Spinal cord (tissue), 10 donors: Measurements from ENCODE around the gene OLFM1. TPM values are rescaled to one million over a fixed set of nuclear protein-coding genes. Genes with fewer than 3 reads are reported as not detected.

Experiments
- DNase-seq, 6 donors: peaks; one replicate each; pipeline versions ENCODE4 v3.0.0 to v3.0.0-alpha.2; 2013 to 2015; ENCODE audit warnings: low spot score in 6 of 6, low read depth in 4 of 6
- H3K27ac ChIP-seq: one replicate; pipeline ENCODE4 v1.5.1; 2013; ENCODE audit warnings: low read depth, low read length, control low read depth
- H3K27me3 ChIP-seq: one replicate; pipeline ENCODE4 v1.6.1; 2013; ENCODE audit warnings: low read length; ENCODE audit not compliant: control insufficient read depth, insufficient read depth
- H3K36me3 ChIP-seq: one replicate; pipeline ENCODE4 v1.6.1; 2013; ENCODE audit warnings: low read length; ENCODE audit not compliant: control insufficient read depth, insufficient read depth
- H3K4me1 ChIP-seq: one replicate; pipeline ENCODE4 v1.6.1; 2013; ENCODE audit warnings: low read length; ENCODE audit not compliant: control insufficient read depth, insufficient read depth
- H3K4me3 ChIP-seq: one replicate; pipeline ENCODE4 v1.5.1; 2013; ENCODE audit warnings: low read depth, low read length, control low read depth
- H3K9me3 ChIP-seq: one replicate; pipeline ENCODE4 v1.6.1; 2013; ENCODE audit warnings: low read length; ENCODE audit not compliant: control insufficient read depth, insufficient read depth
- WGBS: methylation state at CpG from one replicate; pipeline ENCODE4 v1.1.5; 2013; ENCODE audit warnings: missing lambda C conversion rate; ENCODE audit not compliant: insufficient coverage; 5-methylcytosine and 5-hydroxymethylcytosine counted together
- polyA plus RNA-seq, 2 donors: library from polyadenylated mRNA; unstranded; fragments of 120-200 nt; gene quantifications; one replicate each; pipeline ENCODE4 v1.2.1, GENCODE V29; 2013; ENCODE audit not compliant: insufficient read length in 2 of 2
- total RNA-seq, 2 donors: library from RNA; depleted of rRNA in 1 of 2; stranded (reverse); fragments of 120-200 nt in 1 of 2; fragments of >200 nt in 1 of 2; gene quantifications; one replicate each; pipeline versions ENCODE4 v1.2.3 to v1.2.4, GENCODE V29; 2013 to 2014
- donor health status: healthy.

OLFM1 gene
- total and polyA plus RNA-seq, 4 donors = 52.5 to 321 (median 205) TPM

GRCh38 chr9:135103001-135103446, 15.6 kb downstream of the OLFM1 start:
- Histone ChIP-seq H3K36me3 (peaks cover 76% of the 10 kb centered on the region), H3K9me3 (no peaks in the 10 kb centered on the region), H3K4me1 (peaks cover 7% of the 10 kb centered on the region), H3K4me3 (no peak overlapping the region), H3K27me3 (no peaks in the 10 kb centered on the region), H3K27ac (no peak overlapping the region)
- WGBS = 75% methylated on average over 9 of the region's 9 CpGs
- no peak for DNase-seq

- no peaks in the 10 kb centered on the region for H3K9me3 ChIP-seq
- H3K27ac ChIP-seq = no peak overlapping the region
- no peak overlapping the region for H3K4me3 ChIP-seq
- H3K27me3 ChIP-seq = peaks cover 2% of the 10 kb centered on the region
- peaks cover 11% of the 10 kb centered on the region for H3K4me1 ChIP-seq
- DNase-seq = no peak
- peaks cover 76% of the 10 kb centered on the region for H3K36me3 ChIP-seq
- WGBS = 84% methylated on average over 24 of the region's 28 CpGs
Measured at GRCh38 chr9:135103931-135104639, 16.6 kb downstream of the OLFM1 start.

GRCh38 chr9:135104761-135105160, 17.3 kb downstream of the OLFM1 start:
- Histone ChIP-seq H3K36me3 (peaks cover 79% of the 10 kb centered on the region), H3K4me1 (peaks cover 11% of the 10 kb centered on the region), H3K27ac (no peak overlapping the region), H3K27me3 (peaks cover 2% of the 10 kb centered on the region), H3K4me3 (no peak overlapping the region), H3K9me3 (no peaks in the 10 kb centered on the region)
- 83% methylated on average over 7 of the region's 12 CpGs for WGBS
- no peak for DNase-seq

GRCh38 chr9:135105211-135105745, 17.8 kb downstream of the OLFM1 start:
- H3K27ac ChIP-seq = no peak overlapping the region
- no peak for DNase-seq
- 83% methylated on average over 22 of the region's 31 CpGs for WGBS
- H3K9me3 ChIP-seq = no peaks in the 10 kb centered on the region
- no peak overlapping the region for H3K4me3 ChIP-seq
- peaks cover 11% of the 10 kb centered on the region for H3K4me1 ChIP-seq
- H3K36me3 ChIP-seq = peaks cover 79% of the 10 kb centered on the region
- H3K27me3 ChIP-seq = peaks cover 2% of the 10 kb centered on the region

GRCh38 chr9:135105938-135106491, 18.5 kb downstream of the OLFM1 start:
- H3K4me1 ChIP-seq = peaks cover 14% of the 10 kb centered on the region
- 72% methylated on average over 20 of the region's 21 CpGs for WGBS
- H3K4me3 ChIP-seq = no peak overlapping the region
- no peak overlapping the region for H3K27ac ChIP-seq
- DNase-seq = no peak
- H3K36me3 ChIP-seq = peaks cover 73% of the 10 kb centered on the region
- no peaks in the 10 kb centered on the region for H3K9me3 ChIP-seq
- peaks cover 2% of the 10 kb centered on the region for H3K27me3 ChIP-seq

- peaks cover 74% of the 10 kb centered on the region for H3K36me3 ChIP-seq
- 86% methylated on average over 28 of the region's 29 CpGs for WGBS
- H3K4me3 ChIP-seq = no peak overlapping the region
- peaks cover 14% of the 10 kb centered on the region for H3K4me1 ChIP-seq
- peaks cover 2% of the 10 kb centered on the region for H3K27me3 ChIP-seq
- H3K9me3 ChIP-seq = no peaks in the 10 kb centered on the region
- no peak for DNase-seq
- H3K27ac ChIP-seq = no peak overlapping the region
Measured at GRCh38 chr9:135106551-135107270, 19.2 kb downstream of the OLFM1 start.

- Histone ChIP-seq H3K27ac (no peak overlapping the region), H3K27me3 (peaks cover 2% of the 10 kb centered on the region), H3K36me3 (peaks cover 73% of the 10 kb centered on the region), H3K9me3 (no peaks in the 10 kb centered on the region), H3K4me3 (no peak overlapping the region), H3K4me1 (peaks cover 14% of the 10 kb centered on the region)
- DNase-seq = no peak
- WGBS = 22% methylated on average over 4 of the region's 10 CpGs
Measured at GRCh38 chr9:135107581-135108235, 20.2 kb downstream of the OLFM1 start.

- WGBS = 74% methylated on average over 15 of the region's 15 CpGs
- Histone ChIP-seq H3K4me1 (peaks cover 14% of the 10 kb centered on the region), H3K9me3 (no peaks in the 10 kb centered on the region), H3K4me3 (no peak overlapping the region), H3K27ac (no peak overlapping the region), H3K36me3 (peaks cover 77% of the 10 kb centered on the region), H3K27me3 (peaks cover 2% of the 10 kb centered on the region)
- DNase-seq = no peak
Measured at GRCh38 chr9:135108831-135109510, 21.5 kb downstream of the OLFM1 start.

- Histone ChIP-seq H3K36me3 (peaks cover 73% of the 10 kb centered on the region), H3K4me1 (peaks cover 14% of the 10 kb centered on the region), H3K27ac (no peak overlapping the region), H3K4me3 (no peak overlapping the region), H3K27me3 (peaks cover 2% of the 10 kb centered on the region), H3K9me3 (no peaks in the 10 kb centered on the region)
- 85% methylated on average over 7 of the region's 8 CpGs for WGBS
- DNase-seq = no peak
Measured at GRCh38 chr9:135109650-135110049, 22.2 kb downstream of the OLFM1 start.
